Cardiac septum (tissue), 1 donor: ENCODE data around the gene PRR22. TPM values are rescaled to one million over a fixed set of nuclear protein-coding genes. Genes with fewer than 3 reads are reported as not detected.
A peak's percentile ranks its signal among the peaks of the same experiment; 100 is the strongest.

Experiments
- DNase-seq: peaks from one replicate; pipeline ENCODE4 v3.0.0-alpha.2; 2020; ENCODE audit warnings: low spot score
- intact Hi-C: fragments of 100-400 bp; cut with DNase I; formaldehyde crosslinking; loops from one replicate; pipeline ENCODE4 v1.14.0; 2022
- total RNA-seq: library from RNA; stranded (reverse); fragmentation: NEBNext Ultra II Directional; extraction: Animal tissue kit (Norgen Biotek cat#: 25700); gene quantifications from one replicate; pipeline ENCODE4 v1.2.1, GENCODE V29; 2021
- donor health status: DM: no; HTN: no; CAD: no.

The PRR22 gene
- total RNA-seq, 1 donor from 2014 or later: 1.3 TPM

GRCh38 chr19:5817218-5817617 lies 32.7 kb upstream of the PRR22 start:
- no peak for DNase-seq
- intact Hi-C loops: no loop called here

- intact Hi-C loops: no loop called here
These were observed 30.3 kb upstream of the PRR22 start for GRCh38 chr19:5814852-5815246.

GRCh38 chr19:5814123-5814851 lies 29.7 kb upstream of the PRR22 start:
- DNase-seq: no peak
- intact Hi-C loops: no loop called here

More at GRCh38 chr19:5814852-5815246, 30.3 kb upstream of the PRR22 start:
- DNase-seq: no peak

GRCh38 chr19:5811117-5811516 lies 26.6 kb upstream of the PRR22 start:
- intact Hi-C loops: no loop called here
- no peak for DNase-seq

GRCh38 chr19:5809469-5809868 lies 24.9 kb upstream of the PRR22 start:
- intact Hi-C loops: no loop called here
- DNase-seq: no peak

- no peak for DNase-seq
- intact Hi-C loops: no loop called here
These were observed 24.5 kb upstream of the PRR22 start for GRCh38 chr19:5809053-5809452.

GRCh38 chr19:5808120-5808816 lies 23.7 kb upstream of the PRR22 start:
- intact Hi-C loops: no loop called here
- DNase-seq: no peak

GRCh38 chr19:5806905-5807304 lies 22.4 kb upstream of the PRR22 start:
- no peak for DNase-seq
- intact Hi-C loops: loop anchor here (2.0 kb wide), 1 partner anchor 18 kb away; no protein-coding TSS in a partner anchor

- no peak for DNase-seq
- intact Hi-C loops: loop anchor here (2.0 kb wide), 1 partner anchor 19 kb away; no protein-coding TSS in a partner anchor
These were observed 21.6 kb upstream of the PRR22 start for GRCh38 chr19:5806133-5806489.

- intact Hi-C loops: loop anchor here (1.0 to 2.0 kb wide), 2 partner anchors 19 to 87 kb away; no protein-coding TSS in a partner anchor
- DNase-seq: no peak
These were observed 21.1 kb upstream of the PRR22 start for GRCh38 chr19:5805462-5806132.

- no peak for DNase-seq
- intact Hi-C loops: loop anchor here (1.0 to 5.0 kb wide), 2 partner anchors 88 to 163 kb away; no protein-coding TSS in a partner anchor
These were observed 20.2 kb upstream of the PRR22 start, which contains the start of gene NRTN for GRCh38 chr19:5804516-5805461. Gene NRTN, plus strand, starts transcription at chr19:5805067. Its CDS starts 19,099 bp downstream, at chr19:5824166.

- intact Hi-C loops: loop anchor here (5.0 kb wide), 1 partner anchor 163 kb away; no protein-coding TSS in a partner anchor
- peak; percentile 93 for DNase-seq
These were observed 19.4 kb upstream of the PRR22 start for GRCh38 chr19:5803752-5804515.

GRCh38 chr19:5803441-5803751 lies 18.9 kb upstream of the PRR22 start:
- DNase-seq: no peak
- intact Hi-C loops: loop anchor here (5.0 kb wide), 1 partner anchor 164 kb away; no protein-coding TSS in a partner anchor

GRCh38 chr19:5801796-5802619 lies 17.5 kb upstream of the PRR22 start:
- intact Hi-C loops: loop anchor here (5.0 kb wide), 1 partner anchor 165 kb away; no protein-coding TSS in a partner anchor
- no peak for DNase-seq

GRCh38 chr19:5800361-5801270 lies 16.1 kb upstream of the PRR22 start:
- intact Hi-C loops: loop anchor here (5.0 kb wide), 1 partner anchor 167 kb away; no protein-coding TSS in a partner anchor
- DNase-seq: no peak
